Amygdala (tissue), 56 donors: ENCODE data around the gene CCR5AS.

Experiments used
- DNase-seq, 56 donors: peaks; one replicate each; lab custom pipeline; 2025; lab: John Stamatoyannopoulos, UW

Gene CCR5AS

DNA sequence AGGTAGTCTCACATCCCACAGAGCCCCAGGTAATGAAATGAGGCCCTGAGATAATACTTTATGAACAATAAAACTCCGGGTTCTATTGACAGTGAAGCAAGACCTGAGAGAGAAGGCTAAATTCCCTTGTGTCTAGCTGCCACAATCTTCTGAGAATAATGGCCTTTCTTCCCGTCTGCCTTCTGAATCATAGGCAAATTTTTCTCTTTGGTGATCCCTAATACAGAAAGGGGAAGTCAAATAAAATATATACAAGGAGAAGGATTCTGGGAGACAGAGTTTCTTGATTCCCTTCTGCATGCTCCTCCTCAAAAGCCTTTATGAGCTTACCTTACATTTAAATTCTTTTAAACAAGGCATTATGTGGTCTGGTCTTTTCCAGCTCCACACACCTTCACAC lies 82.8 kb downstream of the CCR5AS start:
- no peak for DNase-seq

DNA sequence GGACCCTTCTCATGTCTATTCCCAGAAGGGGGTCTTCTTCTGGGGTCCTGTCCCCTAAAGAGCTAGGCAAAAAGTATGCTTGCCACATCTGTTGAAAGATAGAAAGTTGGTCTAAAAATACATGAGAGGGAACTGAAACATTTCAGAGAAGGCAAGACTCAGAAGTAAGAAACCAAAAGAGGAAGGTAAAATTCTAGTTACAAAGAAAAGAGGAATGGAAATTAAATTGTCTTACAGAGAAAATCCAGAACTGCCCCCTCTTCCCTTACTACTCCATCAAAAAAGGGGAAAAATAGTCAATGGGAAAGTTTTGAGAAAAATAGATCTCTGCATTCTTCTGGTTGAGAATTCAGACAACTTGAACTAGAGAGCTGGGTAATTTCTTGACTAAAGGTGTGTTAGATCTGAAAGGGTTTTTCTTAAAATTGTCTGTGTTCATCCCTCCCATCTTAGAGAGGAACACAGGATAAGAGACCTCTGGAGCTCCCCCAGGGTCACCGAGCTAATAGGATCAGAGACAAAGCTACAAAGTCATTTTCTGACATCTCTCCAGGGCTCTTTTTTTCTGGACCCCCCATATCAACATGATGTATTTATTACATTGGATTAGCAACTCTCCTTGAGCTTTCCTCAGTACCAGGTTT lies 85.3 kb downstream of the CCR5AS start:
- DNase-seq: no peak

DNA sequence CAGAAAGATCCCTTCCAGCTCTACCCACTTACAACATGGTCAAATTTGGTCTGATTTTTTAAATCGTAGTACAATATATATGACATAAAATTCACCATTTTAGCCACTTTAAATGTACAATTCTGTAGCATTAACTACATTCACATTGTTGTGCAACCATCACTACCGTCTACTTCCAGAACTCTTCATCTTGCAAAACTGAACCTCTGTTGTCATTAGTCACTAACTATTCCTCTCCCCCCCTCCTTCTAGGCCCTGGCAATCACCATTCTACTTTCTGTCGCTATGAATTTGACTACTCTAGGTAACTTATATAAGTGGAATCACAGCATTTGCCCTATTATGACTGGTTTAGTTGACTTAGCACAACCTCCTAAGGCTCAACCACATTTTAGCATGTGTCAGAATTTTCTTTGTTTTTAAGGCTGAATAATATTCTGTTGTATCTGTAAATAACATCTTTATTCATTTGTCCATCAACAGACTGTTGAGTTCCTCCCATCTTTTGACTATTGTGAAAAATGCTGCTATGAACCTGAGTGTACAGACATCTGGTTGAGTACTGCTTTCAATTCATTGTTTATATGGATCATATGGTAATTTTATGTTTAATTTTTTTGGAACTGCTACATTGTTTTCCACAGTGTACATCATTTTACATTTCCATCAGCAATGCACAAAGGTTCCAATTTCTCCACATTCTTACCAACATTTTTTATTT lies 88.5 kb downstream of the CCR5AS start:
- DNase-seq: no peak

DNA sequence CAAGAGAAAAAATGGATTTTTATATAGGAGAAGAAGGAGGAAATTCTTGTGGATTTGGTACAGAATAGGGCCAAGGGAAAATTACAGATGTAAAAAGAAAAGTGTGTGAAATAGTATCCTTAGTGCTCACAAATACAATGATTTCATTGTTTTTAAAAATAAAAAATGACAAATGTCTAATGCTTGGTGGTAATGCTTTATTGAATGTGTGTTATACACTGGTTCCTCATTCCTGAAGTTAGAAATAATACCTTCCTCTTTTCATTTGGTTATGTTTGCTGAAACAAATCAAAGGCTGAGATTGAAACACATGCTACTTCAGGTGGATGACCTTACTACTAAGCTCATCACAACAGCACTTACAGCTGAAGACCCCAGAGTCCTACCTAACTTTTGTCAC lies 90.7 kb downstream of the CCR5AS start:
- no peak for DNase-seq

DNA sequence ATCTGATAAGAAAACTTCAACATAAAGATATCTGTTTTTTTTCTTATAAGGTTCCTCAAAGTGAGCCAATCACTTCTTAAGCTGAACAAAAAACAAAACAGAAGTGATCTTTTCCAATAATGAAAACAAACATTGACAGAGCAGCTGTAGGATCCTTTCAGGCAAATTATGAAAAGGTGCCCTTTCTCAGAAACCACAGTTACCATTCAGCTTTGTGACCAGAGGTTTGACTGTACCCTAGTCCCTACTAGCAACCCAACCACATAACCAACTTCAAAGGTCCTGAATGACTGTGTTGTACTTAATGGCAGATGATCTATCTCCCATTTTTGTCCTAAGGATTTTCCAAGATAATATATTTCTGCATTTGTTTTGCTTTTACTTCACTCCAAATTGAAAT lies 92.3 kb downstream of the CCR5AS start:
- DNase-seq: no peak
